Upper lobe of left lung (tissue), 6 donors: ENCODE results near the gene SLC48A1. TPM values are rescaled to one million over a fixed set of nuclear protein-coding genes. Genes with fewer than 3 reads are reported as not detected.

ENCODE experiments used
- ATAC-seq, 2 donors: fragments of 200-7000 bp; cut with Tn5 transposase; one replicate each; pipeline ENCODE4 v1.9.1; 2022; ENCODE audit warnings: mild to moderate bottlenecking in 2 of 2, moderate library complexity in 2 of 2; ENCODE audit not compliant: low FRiP score in 2 of 2
- DNase-seq, 2 donors: peaks; one replicate each; pipeline ENCODE4 v3.0.0-alpha.2; 2019 to 2020
- H3K27ac ChIP-seq, 4 donors: fragments of 200-600 bp; sonication (generic); one replicate each; pipeline ENCODE4 v1.5.1; 2016 to 2019
- H3K27me3 ChIP-seq, 4 donors: fragments of 200-600 bp; sonication (generic); one replicate each; pipeline ENCODE4 v1.5.1; 2017 to 2019
- H3K36me3 ChIP-seq, 4 donors: fragments of 200-600 bp; sonication (generic); one replicate each; pipeline ENCODE4 v1.5.1; 2016 to 2019
- H3K4me1 ChIP-seq, 4 donors: fragments of 200-600 bp; sonication (generic); one replicate each; pipeline ENCODE4 v1.5.1; 2018 to 2019
- H3K4me3 ChIP-seq, 4 donors: fragments of 200-600 bp; sonication (generic); one replicate each; pipeline ENCODE4 v1.5.1; 2017 to 2019; ENCODE audit warnings: mild to moderate bottlenecking in 2 of 4, moderate library complexity in 1 of 4
- H3K9me3 ChIP-seq, 4 donors: fragments of 200-600 bp; sonication (generic); one replicate each; pipeline ENCODE4 v1.5.1; 2018 to 2019
- CTCF ChIP-seq, 6 experiments: fragments of 450-650 bp in 4 of 6; fragments of 200-600 bp in 2 of 6; sonication (generic) in 2 of 6; IDR thresholded peaks; one replicate each; pipeline ENCODE4 v1.5.1; 2016 to 2019; ENCODE audit warnings: antibody characterized with exemption in 6 of 6
- EP300 ChIP-seq, 4 donors: sonication (generic); formaldehyde crosslinking; IDR thresholded peaks; one replicate each; pipeline ENCODE4 v1.5.1; 2017; ENCODE audit warnings: antibody characterized with exemption in 4 of 4, control low read depth in 2 of 4
- POLR2A ChIP-seq, 4 donors: fragments of 450-650 bp; IDR thresholded peaks; one replicate each; pipeline ENCODE4 v1.5.1; 2016 to 2017; ENCODE audit warnings: antibody characterized with exemption in 4 of 4, mild to moderate bottlenecking in 2 of 4
- POLR2AphosphoS5 ChIP-seq, 2 donors: sonication (generic); formaldehyde crosslinking; IDR thresholded peaks; one replicate each; pipeline ENCODE4 v1.5.1; 2017; ENCODE audit warnings: antibody characterized with exemption in 2 of 2
- WGBS, 2 donors: methylation state at CpG; one replicate each; pipeline ENCODE4 v1.1.5; 2017 to 2018; 5-methylcytosine and 5-hydroxymethylcytosine counted together
- total RNA-seq, 6 donors: library from RNA; depleted of rRNA in 4 of 6; stranded (reverse); fragments of >200 nt in 4 of 6; gene quantifications; one replicate each; pipeline versions ENCODE4 v1.1.0 to v1.2.1, GENCODE V29; 2016 to 2021
- donor health status: DM: no; HTN: no; CAD: no; lungs with moderate emphysema.
- donor health status: DM: no; HTN: yes; CAD: no; lungs with severe emphysema.

The SLC48A1 gene
- total RNA-seq, 6 donors from 2014 or later: 26.5 to 36.5 (median 33.9) TPM

GRCh38 chr12:47779943-47780504, 7.0 kb downstream of the SLC48A1 start:
- H3K27ac ChIP-seq: peak overlapping the region in 3 of 4 donors; percentile 18 to 30 (median 22)
- ATAC-seq (peak in 1 of 2 donors; percentile 13), DNase-seq (no peak)
- TF ChIP-seq POLR2AphosphoS5 (IDR thresholded peaks at IDR 0.05): no peak
- TF ChIP-seq POLR2A (IDR thresholded peaks at IDR 0.05): no peak
- TF ChIP-seq EP300 (IDR thresholded peaks at IDR 0.05): no peak
- no peak for TF ChIP-seq CTCF (IDR thresholded peaks at IDR 0.05)
- H3K4me3 ChIP-seq: no peak overlapping the region
- no peaks in the 10 kb centered on the region for H3K27me3 ChIP-seq
- H3K36me3 ChIP-seq: peaks cover 11 to 48% (median 39%) of the 10 kb centered on the region in 4 donors
- WGBS, 2 donors: 65 to 79% methylated on average over 4 to 11 of the region's 11 CpGs
- H3K4me1 ChIP-seq: peaks cover 42 to 54% (median 45%) of the 10 kb centered on the region in 4 donors
- no peaks in the 10 kb centered on the region for H3K9me3 ChIP-seq

DNA sequence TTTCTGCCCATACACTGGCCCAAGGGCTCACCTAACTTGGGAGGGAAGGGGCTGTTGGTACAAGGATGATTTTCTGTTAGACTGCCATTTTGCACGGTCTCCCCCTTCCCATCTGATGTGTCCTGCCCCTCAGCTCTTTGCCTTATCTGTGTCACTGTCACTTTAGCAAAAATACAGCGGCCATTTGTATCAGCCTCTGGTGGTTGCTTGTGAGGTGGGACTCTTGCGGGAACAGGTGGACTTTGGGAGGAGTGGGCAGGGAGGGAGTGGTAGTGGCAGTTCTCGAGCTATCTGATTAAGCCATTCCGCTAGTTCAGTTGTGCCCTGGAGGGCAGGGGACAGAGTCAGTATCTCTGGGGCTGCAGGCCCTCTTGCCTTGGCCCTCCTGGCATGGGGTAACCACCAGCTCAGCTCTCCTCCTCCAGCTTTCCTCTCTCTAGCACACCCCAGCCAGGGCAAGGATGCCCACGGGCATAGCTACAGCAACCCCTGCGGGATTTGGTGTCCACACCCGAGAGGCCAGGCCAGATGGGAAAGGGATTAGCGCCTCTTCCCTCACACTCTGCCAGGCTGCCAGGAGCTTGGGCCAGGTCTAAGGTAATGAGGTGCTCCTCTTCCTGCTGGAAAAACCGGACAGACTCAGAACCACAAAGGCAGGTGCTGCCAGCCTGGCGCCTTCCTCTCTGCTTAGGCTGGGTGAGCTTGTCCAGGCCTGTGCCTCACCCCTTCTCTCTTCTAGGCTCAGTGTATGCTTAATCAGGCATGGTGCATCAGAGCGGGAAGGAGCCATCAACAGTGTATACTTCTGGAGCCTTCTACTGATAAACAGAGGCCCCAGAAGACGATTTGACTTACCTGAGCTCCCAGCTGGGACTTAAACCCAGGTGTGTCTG, 8.7 kb downstream of the SLC48A1 start:
- no peak for ATAC-seq
- Histone ChIP-seq H3K9me3 (no peaks in the 10 kb centered on the region), H3K27me3 (no peaks in the 10 kb centered on the region), H3K36me3 (peaks cover 20 to 65% (median 56%) of the 10 kb centered on the region in 4 donors), H3K4me1 (peaks cover 25 to 37% (median 29%) of the 10 kb centered on the region in 4 donors), H3K4me3 (no peak overlapping the region), H3K27ac (peak overlapping the region in 2 of 4 donors; percentile 46 to 49)
- no peak for DNase-seq
- TF ChIP-seq POLR2AphosphoS5 (IDR thresholded peaks at IDR 0.05) (no peak), POLR2A (IDR thresholded peaks at IDR 0.05) (no peak), EP300 (IDR thresholded peaks at IDR 0.05) (no peak), CTCF (IDR thresholded peaks at IDR 0.05) (no peak)
- WGBS, 2 donors: 83 to 84% methylated on average over 7 to 13 of the region's 13 CpGs

GRCh38 chr12:47782372-47782770, 9.3 kb downstream of the SLC48A1 start:
- H3K36me3 ChIP-seq: peaks cover 26 to 72% (median 63%) of the 10 kb centered on the region in 4 donors
- no peaks in the 10 kb centered on the region for H3K9me3 ChIP-seq
- ATAC-seq: no peak
- DNase-seq: no peak
- H3K27me3 ChIP-seq: no peaks in the 10 kb centered on the region
- peak overlapping the region in 2 of 4 donors; percentile 46 to 49 for H3K27ac ChIP-seq
- TF ChIP-seq CTCF (IDR thresholded peaks at IDR 0.05) (no peak), POLR2AphosphoS5 (IDR thresholded peaks at IDR 0.05) (no peak), EP300 (IDR thresholded peaks at IDR 0.05) (no peak), POLR2A (IDR thresholded peaks at IDR 0.05) (no peak)
- WGBS, 2 donors: 78 to 84% methylated on average over 6 to 8 of the region's 8 CpGs
- no peak overlapping the region for H3K4me3 ChIP-seq
- H3K4me1 ChIP-seq: peaks cover 18 to 30% (median 22%) of the 10 kb centered on the region in 4 donors

DNA sequence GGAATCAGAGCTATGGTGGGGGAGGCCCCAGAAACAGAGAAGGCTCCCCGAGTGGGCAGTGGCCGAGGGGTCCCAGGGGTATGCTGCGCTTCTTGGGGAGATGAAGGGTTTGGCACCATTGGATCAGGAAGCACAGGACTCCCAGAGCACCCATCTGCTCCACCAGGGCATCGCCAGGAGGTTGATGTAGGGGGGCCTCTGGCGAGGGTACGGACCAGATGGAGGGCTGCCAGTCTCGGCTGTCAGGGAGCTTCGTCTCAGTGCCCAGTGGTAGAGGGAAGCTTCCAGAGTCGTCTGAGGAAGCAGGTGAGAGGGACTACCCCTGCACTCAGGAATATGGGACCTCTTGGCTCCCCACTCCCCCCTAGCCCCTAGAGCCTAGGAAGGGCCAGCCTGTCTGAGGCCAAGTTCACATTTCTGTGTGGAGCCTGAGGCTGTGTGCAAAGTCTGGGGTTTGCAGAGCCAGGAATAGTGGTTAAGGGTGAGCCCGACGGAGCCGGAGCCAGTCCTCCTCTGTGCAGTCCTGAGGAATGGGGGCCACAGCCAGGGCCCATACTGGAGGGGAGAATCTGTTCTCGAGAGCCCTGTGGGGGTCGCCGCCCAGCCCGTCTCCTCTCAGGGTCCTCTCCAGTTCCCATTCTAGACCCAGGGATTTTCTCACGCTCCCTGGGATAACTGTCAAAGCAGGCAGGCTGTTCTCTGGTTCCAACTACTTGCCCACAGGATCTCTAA, 10.2 kb downstream of the SLC48A1 start:
- DNase-seq (no peak), ATAC-seq (no peak)
- peaks cover 10 to 22% (median 14%) of the 10 kb centered on the region in 4 donors for H3K4me1 ChIP-seq
- H3K9me3 ChIP-seq: no peaks in the 10 kb centered on the region
- H3K27ac ChIP-seq: peak overlapping the region in 2 of 4 donors; percentile 46 to 49
- TF ChIP-seq POLR2AphosphoS5 (IDR thresholded peaks at IDR 0.05) (no peak), EP300 (IDR thresholded peaks at IDR 0.05) (no peak), POLR2A (IDR thresholded peaks at IDR 0.05) (no peak), CTCF (IDR thresholded peaks at IDR 0.05) (no peak)
- 87 to 92% methylated on average over 15 to 17 of the region's 17 CpGs for WGBS, 2 donors
- no peak overlapping the region for H3K4me3 ChIP-seq
- H3K36me3 ChIP-seq: peaks cover 34 to 80% (median 71%) of the 10 kb centered on the region in 4 donors
- H3K27me3 ChIP-seq: no peaks in the 10 kb centered on the region
